T-helper 1 cell treated with Interleukin-12 subunit alpha and Interleukin-12 subunit beta and Interleukin-4 antibody, amounts not matched to agents 30 ng/mL and 1 ng/mL, for 36 hours (primary cell): ENCODE data around the gene FRAS1. TPM values are rescaled to one million over a fixed set of nuclear protein-coding genes. Genes with fewer than 3 reads are reported as not detected.
"Not testable (repeated sequence)": the region's sequence is repeated elsewhere in the genome, so short reads cannot be mapped to it uniquely, and the experiment has no call there.

ENCODE experiments used
- intact Hi-C: fragments of 100-400 bp; cut with micrococcal nuclease; formaldehyde crosslinking; loops from one replicate; pipeline ENCODE4 v1.15.1; 2024
- total RNA-seq: library from RNA; stranded (reverse); gene quantifications from 2 replicates; pipeline ENCODE4 v1.2.3, GENCODE V29; 2022

The FRAS1 gene
- total RNA-seq, 1 donor from 2014 or later = not detected

GRCh38 chr4:78208896-78209295 is 151.8 kb downstream of the FRAS1 start:
- intact Hi-C loops = not testable (repeated sequence)

- intact Hi-C loops = no loop called here
Observed at GRCh38 chr4:78210694-78211410, 153.7 kb downstream of the FRAS1 start.

GRCh38 chr4:78213218-78213617 is 156.1 kb downstream of the FRAS1 start:
- intact Hi-C loops = no loop called here

DNA sequence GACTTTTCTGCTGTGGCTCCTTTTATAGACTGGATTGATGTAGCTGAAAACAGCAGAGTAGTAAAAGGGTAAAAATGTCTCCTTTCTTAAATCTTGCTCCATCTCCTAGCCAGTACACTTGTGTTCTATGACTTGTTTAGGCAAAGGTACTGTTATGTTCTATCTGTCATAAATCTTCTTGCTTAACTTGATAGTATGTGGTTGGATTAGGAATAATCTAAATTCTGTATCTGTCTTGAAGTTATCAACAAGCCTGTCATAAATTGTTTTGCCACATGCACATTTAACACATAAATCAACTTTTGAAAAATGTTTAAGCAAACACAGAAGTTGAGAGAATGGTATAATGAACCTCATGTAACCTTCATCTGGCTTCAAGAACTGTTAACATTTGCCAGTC is 157.0 kb downstream of the FRAS1 start:
- intact Hi-C loops = no loop called here

DNA sequence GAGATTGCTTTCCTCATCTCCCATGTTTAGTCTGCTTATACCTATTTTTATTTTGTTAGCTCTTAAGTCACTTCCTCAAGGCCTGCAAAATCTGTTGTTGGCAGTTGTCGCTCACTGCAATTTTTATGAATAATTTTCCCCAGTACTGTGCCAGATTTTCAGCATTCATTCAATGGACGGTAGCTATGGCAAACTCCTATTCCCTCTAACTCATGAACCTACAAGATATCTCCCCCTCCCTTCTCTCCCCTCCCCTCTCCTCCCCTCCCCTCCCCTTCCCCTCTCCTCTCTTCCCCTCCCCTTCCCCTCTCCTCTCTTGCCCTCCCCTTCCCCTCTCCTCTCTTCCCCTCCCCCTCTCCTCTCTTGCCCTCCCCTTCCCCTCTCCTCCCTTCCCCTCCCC is 160.4 kb downstream of the FRAS1 start:
- intact Hi-C loops = no loop called here

DNA sequence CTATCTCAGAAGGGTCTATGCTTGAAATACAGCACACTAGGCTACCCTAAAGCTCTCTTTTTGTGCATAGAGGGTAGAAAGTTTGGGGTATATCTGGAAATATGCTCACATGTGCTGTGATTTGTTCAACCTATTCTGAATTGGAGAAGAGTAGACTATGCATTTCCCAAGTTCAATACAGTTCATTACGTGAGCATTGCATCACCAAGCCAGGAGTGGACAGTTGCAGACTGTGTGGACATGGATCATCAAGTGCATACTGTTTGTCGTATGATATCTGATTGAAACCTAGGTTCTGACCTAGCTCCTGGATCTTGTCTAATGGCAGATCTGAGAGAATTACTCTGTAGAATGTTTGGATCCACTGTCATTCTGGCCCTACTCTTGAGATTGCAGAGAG is 161.1 kb downstream of the FRAS1 start:
- intact Hi-C loops = no loop called here

- intact Hi-C loops = no loop called here
Observed at GRCh38 chr4:78219825-78220224, 162.7 kb downstream of the FRAS1 start.

- intact Hi-C loops = no loop called here
Observed at GRCh38 chr4:78220283-78220682, 163.2 kb downstream of the FRAS1 start.

- intact Hi-C loops = no loop called here
Observed at GRCh38 chr4:78222575-78223186, 165.6 kb downstream of the FRAS1 start.

DNA sequence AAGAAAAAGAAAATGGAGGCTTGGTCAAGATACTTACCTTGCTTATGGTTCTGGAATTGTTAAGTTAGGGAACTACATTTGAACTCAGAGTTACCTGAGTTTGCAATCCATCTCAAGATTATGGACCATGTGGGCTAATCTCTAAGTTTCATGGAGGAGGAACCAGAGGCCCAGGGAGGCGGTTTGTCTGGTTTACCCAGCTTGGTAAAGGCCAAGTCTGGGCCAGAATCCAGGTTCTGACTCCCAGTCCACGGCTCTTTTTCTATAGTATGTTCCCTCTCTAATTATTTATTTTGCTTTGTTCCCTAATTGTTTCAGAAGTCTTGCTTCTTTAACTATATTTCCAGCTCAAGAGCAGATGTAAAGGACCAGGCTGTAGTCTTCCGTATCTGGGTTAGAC is 168.1 kb downstream of the FRAS1 start:
- intact Hi-C loops = no loop called here

- intact Hi-C loops = no loop called here
Observed at GRCh38 chr4:78226279-78226678, 169.2 kb downstream of the FRAS1 start.

GRCh38 chr4:78227411-78228057 is 170.4 kb downstream of the FRAS1 start:
- intact Hi-C loops = no loop called here

DNA sequence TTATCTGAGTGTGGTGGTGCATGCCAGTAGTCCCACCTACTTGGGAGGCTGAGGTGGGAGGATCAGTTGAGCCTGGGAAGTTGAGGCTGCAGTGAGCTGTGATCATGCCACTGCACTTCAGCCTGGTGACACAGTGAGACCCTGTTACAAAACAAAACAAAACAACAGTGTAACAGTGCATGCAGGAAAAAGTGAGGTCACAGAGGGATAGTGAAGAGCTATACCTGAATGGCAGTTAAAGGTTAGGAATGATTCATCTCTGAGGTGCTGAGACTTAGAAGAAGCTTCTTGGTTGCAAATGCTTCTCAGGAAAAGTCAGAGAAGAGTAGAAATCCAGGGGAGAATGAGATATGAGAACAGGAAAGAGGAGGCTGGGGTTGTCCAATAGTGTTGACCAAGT is 178.7 kb downstream of the FRAS1 start:
- intact Hi-C loops = no loop called here

GRCh38 chr4:78237360-78237759 is 180.2 kb downstream of the FRAS1 start:
- intact Hi-C loops = no loop called here

DNA sequence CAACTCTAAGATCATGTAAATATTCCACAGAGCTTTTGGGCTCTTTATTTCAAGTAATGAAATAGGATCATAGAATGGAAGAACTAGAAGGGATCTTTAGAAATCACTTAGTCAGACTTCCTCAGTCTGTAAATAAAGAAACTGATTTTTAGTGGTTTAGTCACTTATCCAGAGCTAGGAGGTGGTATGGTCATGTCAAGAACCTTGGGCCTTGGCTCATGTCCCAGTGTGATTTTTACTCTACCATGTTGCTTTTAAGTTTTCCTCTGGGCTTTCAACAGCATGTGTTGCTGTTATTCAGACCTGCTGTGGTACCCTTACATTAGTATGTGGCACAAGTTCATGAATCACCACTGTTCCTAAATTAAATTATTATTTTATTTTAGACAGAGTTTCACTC is 184.9 kb downstream of the FRAS1 start:
- intact Hi-C loops = no loop called here

DNA sequence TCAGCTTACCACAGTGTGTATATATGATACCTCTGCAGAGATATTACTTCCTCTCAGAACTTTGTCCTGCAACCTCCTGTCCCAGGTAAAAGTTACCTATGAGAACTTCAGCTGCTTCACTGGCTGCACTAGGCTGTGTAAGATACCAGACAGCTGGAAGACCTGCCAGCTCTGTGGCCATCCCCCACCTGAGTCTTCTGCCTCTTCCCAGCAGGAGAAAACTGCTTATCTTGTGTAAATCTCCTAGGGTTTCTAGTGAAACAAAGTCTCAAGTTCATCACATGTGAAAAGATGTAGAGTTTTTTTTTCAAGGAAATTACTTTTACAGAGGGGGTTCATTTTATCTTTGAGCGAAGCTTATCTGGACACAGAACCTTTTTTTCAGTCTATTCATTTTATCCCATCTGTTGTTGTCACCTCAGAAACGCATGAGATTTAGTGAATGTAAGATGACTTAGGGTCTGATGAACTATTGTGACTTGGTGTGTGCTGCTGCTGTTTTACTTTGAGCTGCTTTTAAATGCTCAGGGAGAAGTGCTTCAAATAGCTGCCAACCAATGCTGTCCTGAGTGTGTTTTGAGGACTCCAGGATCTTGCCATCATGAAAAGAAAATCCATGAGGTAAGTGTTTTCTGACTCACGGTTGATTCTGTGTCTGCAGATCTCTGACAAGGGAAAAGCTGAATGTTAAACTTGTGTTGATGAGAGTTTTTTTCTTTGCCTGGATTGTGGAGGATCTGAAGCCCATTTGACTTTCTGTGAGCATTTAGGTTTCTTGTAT is 187.8 kb downstream of the FRAS1 start:
- intact Hi-C loops = no loop called here

GRCh38 chr4:78247536-78248285 is 190.6 kb downstream of the FRAS1 start:
- intact Hi-C loops = no loop called here

GRCh38 chr4:78250500-78250899 is 193.4 kb downstream of the FRAS1 start:
- intact Hi-C loops = no loop called here

GRCh38 chr4:78252773-78253172 is 195.7 kb downstream of the FRAS1 start:
- intact Hi-C loops = not testable (repeated sequence)

- intact Hi-C loops = no loop called here
Observed at GRCh38 chr4:78254893-78255292, 197.8 kb downstream of the FRAS1 start.

- intact Hi-C loops = no loop called here
Observed at GRCh38 chr4:78265006-78265405, 207.9 kb downstream of the FRAS1 start.
